Upper lobe of left lung (tissue), 4 donors: Measurements from ENCODE around the gene RNF215.

Source experiments
- CTCF ChIP-seq, 6 experiments: fragments of 450-650 bp in 4 of 6; fragments of 200-600 bp in 2 of 6; sonication (generic) in 2 of 6; IDR thresholded peaks; one replicate each; pipeline ENCODE4 v1.5.1; 2016 to 2019; ENCODE audit warnings: antibody characterized with exemption in 6 of 6
- POLR2A ChIP-seq, 4 donors: fragments of 450-650 bp; IDR thresholded peaks; one replicate each; pipeline ENCODE4 v1.5.1; 2016 to 2017; ENCODE audit warnings: antibody characterized with exemption in 4 of 4, mild to moderate bottlenecking in 2 of 4
- POLR2AphosphoS5 ChIP-seq, 2 donors: sonication (generic); formaldehyde crosslinking; IDR thresholded peaks; one replicate each; pipeline ENCODE4 v1.5.1; 2017; ENCODE audit warnings: antibody characterized with exemption in 2 of 2

- no peak for TF ChIP-seq CTCF (IDR thresholded peaks at IDR 0.05)
- no peak for TF ChIP-seq POLR2AphosphoS5 (IDR thresholded peaks at IDR 0.05)
- no peak for TF ChIP-seq POLR2A (IDR thresholded peaks at IDR 0.05)
Observed at GRCh38 chr22:30432096-30432495, 44.9 kb upstream of the RNF215 start.
